Measurements from ENCODE around the gene SLAMF1. TPM values are rescaled to one million over a fixed set of nuclear protein-coding genes. Genes with fewer than 3 reads are reported as not detected.

Gene SLAMF1
- total and polyA plus RNA-seq, 2 of the 13 experiments (the other 11 are each of a cell fraction or from before 2014, with no cell fraction given), result not detected

DNA sequence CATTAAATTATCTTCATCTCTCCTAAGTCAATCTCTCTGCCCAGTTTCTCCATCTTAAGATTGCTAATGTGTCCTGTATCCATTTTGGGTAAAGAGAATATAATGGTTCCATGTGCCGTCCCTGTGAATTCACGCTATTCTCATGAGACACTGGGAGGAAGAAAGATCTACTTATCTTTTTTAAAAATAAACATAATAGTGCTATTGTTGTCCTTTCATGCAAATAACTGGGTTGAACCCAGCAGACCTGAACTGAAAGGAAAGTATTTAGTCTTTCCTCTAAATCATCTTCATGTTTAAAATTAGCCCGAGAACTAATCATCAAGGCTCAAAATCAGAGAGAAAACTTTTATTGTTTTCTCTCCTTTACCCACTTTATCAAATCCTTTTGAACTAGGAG lies 22.4 kb downstream of the SLAMF1 start:
- H4K20me1 ChIP-seq (ENCODE audit: insufficient read depth, low read length), result no peaks in the 10 kb centered on the region
- intact Hi-C loops (cut with micrococcal nuclease; ENCODE audit: unreplicated experiment) (no loop called here), in situ Hi-C loops (cut with HindIII; ENCODE audit: extremely low pct_ligation_motif_present, low pct_unique_long_range_greater_than_20kb) (no loop called here)
- no peak for ATAC-seq
- H3K27ac ChIP-seq (ENCODE audit: extremely low read length, insufficient read depth, low read length), result no peak overlapping the region
- no peak overlapping the region for H3K4me3 ChIP-seq (replicated peaks in 1 of 3; ENCODE audit: insufficient read depth in 1 of 3, low read depth in 2 of 3, low read length in 3 of 3)
- H3K79me2 ChIP-seq (ENCODE audit: insufficient read depth, low read length), result no peaks in the 10 kb centered on the region
- DNase-seq (ENCODE audit: low spot score), result no peak
- no peak overlapping the region for H2AFZ ChIP-seq (ENCODE audit: low read length)
- POLR2A ChIA-PET, result no interaction called here
- no peak overlapping the region for H3K4me2 ChIP-seq (ENCODE audit: low read depth, low read length)
- H3K9ac ChIP-seq (ENCODE audit: insufficient read depth, low read depth, low read length), result no peak overlapping the region
- CTCF ChIA-PET (ENCODE audit: low intra/inter-chr PET ratio, low total read pairs), result no interaction called here
- H3K4me1 ChIP-seq (ENCODE audit: insufficient read depth, low read length), result no peaks in the 10 kb centered on the region
- no TSS peak for BruUV-seq (replicated peaks)
- WGBS (ENCODE audit: low lambda C conversion rate), result 22% methylated on average over 3 of the region's 3 CpGs
- no peaks in the 10 kb centered on the region for H3K27me3 ChIP-seq (ENCODE audit: control insufficient read depth in 1 of 2, insufficient read depth in 2 of 2, low read length in 2 of 2)
- H3K36me3 ChIP-seq (replicated peaks in 1 of 2; ENCODE audit: control insufficient read depth in 1 of 2, insufficient read depth in 2 of 2, low read length in 2 of 2), result no peaks in the 10 kb centered on the region
- no peaks in the 10 kb centered on the region for H3K9me3 ChIP-seq (ENCODE audit: low read length)
- FAIRE-seq, result no peak
- no peak for TF ChIP-seq ETV6 (CRISPR knock-in tag; conservative IDR thresholded peaks at IDR 0.05)
- no peak for TF ChIP-seq MBNL3 (CRISPR knock-in tag; conservative IDR thresholded peaks at IDR 0.05)
- TF ChIP-seq, protein P1, sequence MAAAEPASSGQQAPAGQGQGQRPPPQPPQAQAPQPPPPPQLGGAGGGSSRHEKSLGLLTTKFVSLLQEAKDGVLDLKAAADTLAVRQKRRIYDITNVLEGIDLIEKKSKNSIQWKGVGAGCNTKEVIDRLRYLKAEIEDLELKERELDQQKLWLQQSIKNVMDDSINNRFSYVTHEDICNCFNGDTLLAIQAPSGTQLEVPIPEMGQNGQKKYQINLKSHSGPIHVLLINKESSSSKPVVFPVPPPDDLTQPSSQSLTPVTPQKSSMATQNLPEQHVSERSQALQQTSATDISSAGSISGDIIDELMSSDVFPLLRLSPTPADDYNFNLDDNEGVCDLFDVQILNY (CRISPR knock-in tag; conservative IDR thresholded peaks at IDR 0.05), result no peak
- no peak for TF ChIP-seq ATAD3A (CRISPR knock-in tag; IDR thresholded peaks at IDR 0.05)
- no peak for TF ChIP-seq NONO (IDR thresholded peaks at IDR 0.05)
- no peak for TF ChIP-seq NONO (CRISPR knock-in tag; conservative IDR thresholded peaks at IDR 0.05)
- no peak for TF ChIP-seq KLF11 (CRISPR knock-in tag; IDR thresholded peaks at IDR 0.05)
- no peak for TF ChIP-seq CBFB (CRISPR knock-in tag; IDR thresholded peaks at IDR 0.05)
- no peak for TF ChIP-seq SMC3 (IDR thresholded peaks at IDR 0.05; ENCODE audit: low read length)
- no peak for TF ChIP-seq ZSCAN21 (CRISPR knock-in tag; IDR thresholded peaks at IDR 0.05; ENCODE audit: borderline replicate concordance)
- TF ChIP-seq HOXA5 (CRISPR knock-in tag; IDR thresholded peaks at IDR 0.05), result no peak
- TF ChIP-seq ZNF207 (IDR thresholded peaks at IDR 0.05; ENCODE audit: borderline replicate concordance), result no peak
- TF ChIP-seq GATAD1 (CRISPR knock-in tag; IDR thresholded peaks at IDR 0.05), result no peak
- no peak for TF ChIP-seq ZNF607 (CRISPR knock-in tag; IDR thresholded peaks at IDR 0.05; ENCODE audit: borderline replicate concordance)
- TF ChIP-seq HNF4A (CRISPR knock-in tag; IDR thresholded peaks at IDR 0.05), result no peak
- TF ChIP-seq CCDC6 (CRISPR knock-in tag; IDR thresholded peaks at IDR 0.05), result no peak
- TF ChIP-seq ZFP36 (IDR thresholded peaks at IDR 0.05; ENCODE audit: borderline replicate concordance, low read depth, low read length, partially characterized antibody), result no peak
